SU-DHL-6 (cell line): ENCODE measurements around the gene GFOD1.

Experiments used
- H2AFZ ChIP-seq: fragments of 200-600 bp; sonication (generic); 2 replicates; pipeline ENCODE4 v1.6.1; 2014; ENCODE audit warnings: low read depth, mild to moderate bottlenecking, moderate library complexity, mixed read lengths, antibody characterized with exemption, low read length; ENCODE audit not compliant: severe bottlenecking
- H3F3A ChIP-seq: fragments of 200-600 bp; shearing (Covaris generic); 2 replicates; pipeline ENCODE4 v1.6.0; 2016; ENCODE audit warnings: antibody characterized with exemption, mild to moderate bottlenecking; ENCODE audit not compliant: insufficient read depth
- H3K27ac ChIP-seq: fragments of 200-600 bp; sonication (generic); 2 replicates; pipeline ENCODE4 v1.5.1; 2016; ENCODE audit warnings: low read depth, mild to moderate bottlenecking, low read length, moderate library complexity, mixed read lengths
- H3K27me3 ChIP-seq: fragments of 200-600 bp; sonication (generic), shearing (Covaris generic); 2 replicates; pipeline ENCODE4 v1.6.0; 2014; ENCODE audit warnings: mild to moderate bottlenecking, low read length
- H3K36me3 ChIP-seq: fragments of 200-600 bp; sonication (generic); 2 replicates; pipeline ENCODE4 v1.6.1; 2014; ENCODE audit warnings: mild to moderate bottlenecking, low read length, mixed read lengths
- H3K4me2 ChIP-seq: fragments of 300-600, 200-600 bp; shearing (Covaris generic), sonication (generic); 2 replicates; pipeline ENCODE4 v1.6.0; 2014; ENCODE audit warnings: low read length, low read depth, mild to moderate bottlenecking; ENCODE audit not compliant: poor library complexity, severe bottlenecking
- H3K4me3 ChIP-seq: fragments of 200-600 bp; sonication (generic); 2 replicates; pipeline ENCODE4 v1.5.1; 2014; ENCODE audit warnings: antibody characterized with exemption, low read length, mild to moderate bottlenecking, mixed read lengths; ENCODE audit not compliant: insufficient read depth, poor library complexity, severe bottlenecking
- H3K79me2 ChIP-seq: fragments of 200-600 bp; sonication (generic); 2 replicates; pipeline ENCODE4 v1.6.1; 2014; ENCODE audit warnings: mild to moderate bottlenecking, low read length, moderate library complexity; ENCODE audit not compliant: insufficient read depth
- H3K9ac ChIP-seq: fragments of 200-600 bp; sonication (generic); 2 replicates; pipeline ENCODE4 v1.7.0; 2014; ENCODE audit warnings: mild to moderate bottlenecking, low read length
- H3K9me2 ChIP-seq: fragments of 200-600 bp; sonication (generic); replicated peaks from 2 replicates; pipeline ENCODE4 v1.6.1; 2014; ENCODE audit warnings: low read length; ENCODE audit not compliant: insufficient read depth
- H3K9me3 ChIP-seq: fragments of 200-600 bp; sonication (generic); 2 replicates; pipeline ENCODE4 v1.6.1; 2014; ENCODE audit warnings: low read length, mixed read lengths; ENCODE audit not compliant: insufficient read depth
- H4K20me1 ChIP-seq: fragments of 200-600 bp; sonication (generic); 2 replicates; pipeline ENCODE4 v1.6.1; 2014; ENCODE audit warnings: low read depth, mild to moderate bottlenecking, antibody characterized with exemption, low read length, moderate library complexity, mixed read lengths
- EZH2phosphoT487 ChIP-seq: fragments of 200-600 bp; sonication (generic), shearing (Covaris generic); conservative IDR thresholded peaks from 2 replicates; pipeline ENCODE4 v1.6.1; 2018; ENCODE audit warnings: mild to moderate bottlenecking, antibody characterized with exemption, low read length, moderate library complexity, mixed read lengths
- TF ChIP-seq, protein P1 (sequence below): fragments of 200-600 bp; sonication (generic); IDR thresholded peaks from one replicate; pipeline ENCODE4 v1.5.1; 2017; ENCODE audit warnings: antibody characterized with exemption, mild to moderate bottlenecking, low read length, moderate library complexity; ENCODE audit not compliant: insufficient read depth, poor library complexity, severe bottlenecking

GFOD1 gene

DNA sequence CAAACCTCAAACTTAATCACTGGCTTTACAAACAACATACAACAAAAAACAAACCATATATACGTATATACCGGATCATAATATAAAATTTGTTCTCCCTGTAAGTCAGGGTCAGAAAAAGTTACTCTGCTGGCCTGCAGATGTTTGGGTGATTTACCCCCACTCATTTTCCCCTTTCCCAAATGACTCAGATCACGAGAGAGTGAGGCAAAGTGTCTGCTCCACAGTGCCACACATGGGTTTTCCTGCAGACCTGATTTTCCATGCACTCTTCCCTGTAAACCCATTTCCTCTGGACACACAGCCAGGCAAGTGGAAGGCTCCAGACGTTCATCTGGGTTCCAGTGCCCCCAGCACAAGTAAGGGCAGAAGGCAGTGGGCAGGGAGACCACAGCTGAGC is 23.5 kb downstream of the GFOD1 start:
- H3K36me3 ChIP-seq: no peaks in the 10 kb centered on the region
- H3K4me3 ChIP-seq: no peak overlapping the region
- H3K27me3 ChIP-seq: no peaks in the 10 kb centered on the region
- H3K4me2 ChIP-seq: no peak overlapping the region
- no peak overlapping the region for H3K27ac ChIP-seq
- H4K20me1 ChIP-seq: no peaks in the 10 kb centered on the region
- H3K9me3 ChIP-seq: no peaks in the 10 kb centered on the region
- TF ChIP-seq EZH2phosphoT487: no peak
- TF ChIP-seq, protein P1, sequence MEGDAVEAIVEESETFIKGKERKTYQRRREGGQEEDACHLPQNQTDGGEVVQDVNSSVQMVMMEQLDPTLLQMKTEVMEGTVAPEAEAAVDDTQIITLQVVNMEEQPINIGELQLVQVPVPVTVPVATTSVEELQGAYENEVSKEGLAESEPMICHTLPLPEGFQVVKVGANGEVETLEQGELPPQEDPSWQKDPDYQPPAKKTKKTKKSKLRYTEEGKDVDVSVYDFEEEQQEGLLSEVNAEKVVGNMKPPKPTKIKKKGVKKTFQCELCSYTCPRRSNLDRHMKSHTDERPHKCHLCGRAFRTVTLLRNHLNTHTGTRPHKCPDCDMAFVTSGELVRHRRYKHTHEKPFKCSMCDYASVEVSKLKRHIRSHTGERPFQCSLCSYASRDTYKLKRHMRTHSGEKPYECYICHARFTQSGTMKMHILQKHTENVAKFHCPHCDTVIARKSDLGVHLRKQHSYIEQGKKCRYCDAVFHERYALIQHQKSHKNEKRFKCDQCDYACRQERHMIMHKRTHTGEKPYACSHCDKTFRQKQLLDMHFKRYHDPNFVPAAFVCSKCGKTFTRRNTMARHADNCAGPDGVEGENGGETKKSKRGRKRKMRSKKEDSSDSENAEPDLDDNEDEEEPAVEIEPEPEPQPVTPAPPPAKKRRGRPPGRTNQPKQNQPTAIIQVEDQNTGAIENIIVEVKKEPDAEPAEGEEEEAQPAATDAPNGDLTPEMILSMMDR: no peak
- H3K79me2 ChIP-seq: no peaks in the 10 kb centered on the region
- no peaks in the 10 kb centered on the region for H3F3A ChIP-seq
- no peak overlapping the region for H2AFZ ChIP-seq
- H3K9ac ChIP-seq: no peak overlapping the region
- no peaks in the 10 kb centered on the region for H3K9me2 ChIP-seq

DNA sequence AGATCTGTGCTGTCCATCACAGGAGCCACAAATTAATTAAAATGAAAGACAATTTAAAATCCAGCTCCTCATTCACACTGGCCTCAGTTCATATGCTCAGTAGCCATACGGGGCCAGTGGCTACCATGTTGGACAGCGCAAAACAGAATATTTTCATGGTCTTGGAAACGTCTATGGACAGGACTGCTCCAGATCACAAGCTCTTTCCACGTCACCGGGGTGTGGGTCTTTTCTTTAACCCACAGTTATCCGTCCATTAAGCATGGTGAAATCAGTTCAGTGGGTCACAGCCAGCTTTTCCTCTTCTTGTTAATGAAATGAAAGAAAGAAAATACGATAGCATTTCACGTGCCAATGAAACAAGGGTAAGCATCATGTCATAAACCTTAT is 24.1 kb downstream of the GFOD1 start:
- Histone ChIP-seq H3K9me3 (no peaks in the 10 kb centered on the region), H3K4me2 (no peak overlapping the region), H3K4me3 (no peak overlapping the region), H2AFZ (no peak overlapping the region), H3F3A (no peaks in the 10 kb centered on the region), H4K20me1 (no peaks in the 10 kb centered on the region), H3K27me3 (no peaks in the 10 kb centered on the region), H3K9me2 (no peaks in the 10 kb centered on the region), H3K79me2 (no peaks in the 10 kb centered on the region), H3K36me3 (no peaks in the 10 kb centered on the region), H3K27ac (no peak overlapping the region), H3K9ac (no peak overlapping the region)
- TF ChIP-seq, protein P1: no peak
- TF ChIP-seq EZH2phosphoT487: no peak

DNA sequence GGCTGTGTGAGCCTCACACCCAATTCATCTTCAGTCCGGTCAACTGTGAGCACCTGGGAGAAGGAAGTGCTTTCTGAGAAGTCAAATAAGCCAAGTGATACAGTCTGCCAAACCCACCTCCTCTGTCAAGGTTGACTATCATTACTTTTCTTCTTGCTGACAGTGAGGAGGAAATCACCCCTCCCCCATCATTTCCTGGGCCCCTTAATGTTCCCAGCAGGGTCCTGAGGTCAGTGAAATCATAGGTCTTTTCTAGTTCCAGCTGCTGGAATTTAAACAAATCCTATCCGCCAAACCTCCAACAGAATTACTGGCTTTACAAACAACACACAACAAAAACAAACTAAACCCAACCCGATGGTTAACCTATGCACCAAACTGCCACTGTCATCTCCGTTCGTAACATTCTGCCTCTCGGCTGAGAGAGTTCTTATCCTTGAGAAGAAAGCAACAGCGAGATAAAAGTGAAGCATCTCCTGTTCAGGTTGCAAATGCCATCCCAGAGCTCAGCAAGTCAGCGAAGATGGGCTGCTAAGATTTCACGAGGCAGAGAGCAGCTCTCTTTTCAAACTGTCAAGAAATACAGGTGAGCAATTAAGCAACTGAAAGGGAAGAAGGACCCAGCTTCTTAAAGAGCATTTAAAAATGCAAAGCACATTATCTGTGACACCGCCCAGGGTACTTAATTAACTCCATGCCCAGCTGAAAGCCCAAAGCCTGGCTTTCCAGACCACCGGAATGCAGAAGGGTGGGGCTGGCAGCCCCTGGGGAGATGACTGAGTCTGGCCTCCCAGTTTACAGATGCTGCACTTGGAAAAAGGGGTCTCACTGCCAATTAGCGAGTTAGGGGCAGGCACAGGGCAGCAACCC is 24.7 kb downstream of the GFOD1 start:
- Histone ChIP-seq H2AFZ (no peak overlapping the region), H3K9ac (no peak overlapping the region), H3K27ac (no peak overlapping the region), H3K4me2 (no peak overlapping the region), H3K4me3 (no peak overlapping the region), H3K36me3 (no peaks in the 10 kb centered on the region), H3K9me3 (no peaks in the 10 kb centered on the region), H4K20me1 (no peaks in the 10 kb centered on the region), H3F3A (no peaks in the 10 kb centered on the region), H3K79me2 (no peaks in the 10 kb centered on the region), H3K27me3 (no peaks in the 10 kb centered on the region), H3K9me2 (no peaks in the 10 kb centered on the region)
- no peak for TF ChIP-seq EZH2phosphoT487
- TF ChIP-seq, protein P1: no peak
